ENCODE data around the gene PTPRH. TPM values are rescaled to one million over a fixed set of nuclear protein-coding genes. Genes with fewer than 3 reads are reported as not detected.

Gene PTPRH
- total RNA-seq, 1 donor from 2014 or later: 1.1 TPM

- intact Hi-C loops (cut with micrococcal nuclease): no loop called here
- no peak for TF ChIP-seq CTCF (IDR thresholded peaks at IDR 0.05; ENCODE audit: borderline replicate concordance)
- Histone ChIP-seq H3K4me3 (no peak overlapping the region), H3K9me3 (replicated peaks) (no peaks in the 10 kb centered on the region), H3K4me1 (peaks cover 29% of the 10 kb centered on the region), H3K36me3 (no peaks in the 10 kb centered on the region), H3K27ac (replicated peaks) (no peak overlapping the region), H3K27me3 (ENCODE audit: low read depth) (peaks cover 98% of the 10 kb centered on the region)
- no peak for DNase-seq
These were observed 40.2 kb downstream of the PTPRH start for GRCh38 chr19:55169136-55169535.

DNA sequence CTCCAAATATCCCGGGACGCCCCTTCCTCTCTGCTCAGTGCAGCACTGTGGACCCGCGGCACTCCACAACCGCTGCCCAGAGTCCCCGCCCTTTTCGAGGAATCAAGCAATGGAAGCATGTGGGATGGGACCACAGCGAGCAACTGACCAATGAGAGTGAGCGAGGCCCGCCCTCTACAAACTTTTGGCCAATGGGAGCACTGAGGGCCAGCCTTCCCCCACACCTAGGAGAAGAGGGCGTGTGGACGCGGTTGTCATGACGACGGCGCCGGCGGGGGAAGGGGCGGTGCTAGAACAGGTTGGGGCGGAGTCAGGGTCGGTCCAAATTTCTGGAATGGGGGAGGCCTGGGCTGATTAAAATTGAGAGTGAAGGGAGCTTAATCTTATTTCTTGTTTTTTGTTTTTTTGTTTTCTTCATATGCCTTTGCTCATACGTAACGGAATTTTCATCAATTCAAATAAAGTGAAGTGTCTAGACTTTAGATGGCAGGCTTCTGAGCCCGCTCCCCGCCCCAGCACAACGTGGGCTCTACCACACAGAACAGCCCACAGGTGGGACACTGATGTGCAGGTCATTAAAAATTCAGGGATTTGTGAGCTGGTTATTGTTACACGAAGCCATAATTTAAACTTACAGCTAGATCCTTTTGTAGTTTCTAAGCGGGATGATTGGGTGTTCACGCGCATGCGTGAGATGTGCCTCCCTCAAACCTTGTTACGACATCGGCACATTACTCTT lies 42.6 kb downstream of the PTPRH start, which contains the start of gene DNAAF3:
Gene DNAAF3 (minus strand): TSS at position 84 of the 739 bp plus-strand sequence. CDS start 200 bp downstream, outside the sequence.
- H3K27me3 ChIP-seq (ENCODE audit: low read depth): peaks cover 91% of the 10 kb centered on the region
- H3K4me3 ChIP-seq: peak within 1 kb of the TSS; percentile 63
- peaks cover 20% of the 10 kb centered on the region for H3K4me1 ChIP-seq
- no peaks in the 10 kb centered on the region for H3K9me3 ChIP-seq (replicated peaks)
- peak within 1 kb of the TSS; percentile 51 for H3K27ac ChIP-seq (replicated peaks)
- intact Hi-C loops (cut with micrococcal nuclease): no loop called here
- TF ChIP-seq CTCF (IDR thresholded peaks at IDR 0.05; ENCODE audit: borderline replicate concordance): no peak
- H3K36me3 ChIP-seq: no peaks in the 10 kb centered on the region
- DNase-seq: peak; percentile 91

- Histone ChIP-seq H3K4me3 (peak overlapping the region; percentile 63), H3K4me1 (peaks cover 20% of the 10 kb centered on the region), H3K9me3 (replicated peaks) (no peaks in the 10 kb centered on the region), H3K27me3 (ENCODE audit: low read depth) (peaks cover 91% of the 10 kb centered on the region), H3K27ac (replicated peaks) (peak overlapping the region; percentile 51), H3K36me3 (no peaks in the 10 kb centered on the region)
- peak; percentile 57 for TF ChIP-seq CTCF (IDR thresholded peaks at IDR 0.05; ENCODE audit: borderline replicate concordance)
- intact Hi-C loops (cut with micrococcal nuclease): no loop called here
- DNase-seq: peak; percentile 47
These were observed 43.3 kb downstream of the PTPRH start for GRCh38 chr19:55165952-55166529.

DNA sequence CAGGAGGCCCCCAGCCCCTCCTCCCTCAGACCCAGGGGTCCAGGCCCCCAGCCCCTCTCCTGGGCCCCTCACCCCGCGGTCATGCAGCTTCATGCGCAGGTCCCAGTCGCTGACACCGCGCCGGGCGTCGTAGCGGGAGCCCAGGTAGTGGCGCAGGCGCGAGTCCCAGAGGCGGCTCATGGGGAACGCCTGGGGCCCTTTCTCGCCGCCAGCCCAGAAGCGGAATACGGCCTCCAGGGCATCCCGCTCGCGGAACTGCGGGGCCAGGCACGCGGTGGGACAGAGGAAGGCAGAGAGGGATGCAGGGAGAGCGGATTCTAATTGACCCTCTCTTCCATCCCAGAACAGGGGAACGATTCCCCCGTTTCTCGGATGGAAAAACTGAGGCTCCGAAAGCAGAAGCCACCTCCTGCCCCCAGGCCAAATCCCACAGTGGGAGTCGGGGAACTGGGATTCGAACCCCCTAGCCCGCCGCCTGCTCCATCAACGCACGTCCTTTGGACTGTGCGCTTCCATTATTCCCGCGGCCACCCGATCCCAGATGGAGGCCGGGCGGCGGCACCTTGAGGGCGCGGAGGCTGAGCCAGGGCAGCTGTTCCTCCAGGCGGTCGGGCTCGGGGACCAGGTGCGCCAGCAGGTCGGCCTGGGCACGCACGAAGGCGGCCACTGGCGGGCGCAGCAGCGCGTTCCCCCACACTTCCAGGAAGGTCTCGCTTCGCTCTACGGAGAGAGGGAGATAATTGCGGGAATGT lies 47.6 kb downstream of the PTPRH start:
- peaks cover 5% of the 10 kb centered on the region for H3K36me3 ChIP-seq
- H3K27me3 ChIP-seq (ENCODE audit: low read depth): peaks cover 69% of the 10 kb centered on the region
- intact Hi-C loops (cut with micrococcal nuclease): no loop called here
- H3K4me3 ChIP-seq: no peak overlapping the region
- TF ChIP-seq CTCF (IDR thresholded peaks at IDR 0.05; ENCODE audit: borderline replicate concordance): no peak
- H3K27ac ChIP-seq (replicated peaks): no peak overlapping the region
- DNase-seq: no peak
- H3K9me3 ChIP-seq (replicated peaks): no peaks in the 10 kb centered on the region
- peaks cover 47% of the 10 kb centered on the region for H3K4me1 ChIP-seq

- Histone ChIP-seq H3K9me3 (replicated peaks) (no peaks in the 10 kb centered on the region), H3K4me1 (peaks cover 46% of the 10 kb centered on the region), H3K36me3 (peaks cover 10% of the 10 kb centered on the region), H3K27ac (replicated peaks) (peak overlapping the region; percentile 6), H3K4me3 (peak overlapping the region; percentile 77), H3K27me3 (ENCODE audit: low read depth) (peaks cover 69% of the 10 kb centered on the region)
- TF ChIP-seq CTCF (IDR thresholded peaks at IDR 0.05; ENCODE audit: borderline replicate concordance): no peak
- intact Hi-C loops (cut with micrococcal nuclease): no loop called here
- no peak for DNase-seq
These were observed 48.3 kb downstream of the PTPRH start for GRCh38 chr19:55160986-55161365.

All from left ventricle myocardium inferior (tissue), 1 donor.